Neural cell (in vitro differentiated cells): ENCODE measurements around the gene SHISA9.

Experiments
- EP300 ChIP-seq: fragments of 450-650 bp; conservative IDR thresholded peaks from 2 replicates; pipeline ENCODE4 v1.6.1; 2014; ENCODE audit warnings: antibody characterized with exemption, mild to moderate bottlenecking, moderate library complexity; ENCODE audit not compliant: poor library complexity, severe bottlenecking
- EZH2 ChIP-seq: fragments of 200-600, 300-800 bp; shearing (Covaris generic), sonication (generic); IDR thresholded peaks from 2 replicates; pipeline ENCODE4 v1.6.1; 2014; ENCODE audit warnings: antibody characterized with exemption, low read length, borderline replicate concordance, mild to moderate bottlenecking; ENCODE audit not compliant: insufficient read depth, poor library complexity, severe bottlenecking
- MXI1 ChIP-seq: fragments of 450-650 bp; conservative IDR thresholded peaks from 2 replicates; pipeline ENCODE4 v1.6.1; 2014; ENCODE audit warnings: antibody characterized with exemption, mild to moderate bottlenecking; ENCODE audit not compliant: poor library complexity, severe bottlenecking
- POLR2AphosphoS5 ChIP-seq: IDR thresholded peaks from 2 replicates; pipeline ENCODE4 v1.6.1; 2012
- RAD21 ChIP-seq: fragments of 450-650 bp; conservative IDR thresholded peaks from 2 replicates; pipeline ENCODE4 v1.6.1; 2014; ENCODE audit warnings: antibody characterized with exemption, mild to moderate bottlenecking, moderate library complexity
- SMC3 ChIP-seq: fragments of 450-650 bp; conservative IDR thresholded peaks from 2 replicates; pipeline ENCODE4 v1.6.1; 2014; ENCODE audit warnings: antibody characterized with exemption, mild to moderate bottlenecking, moderate library complexity; ENCODE audit not compliant: poor library complexity
- TAF1 ChIP-seq: IDR thresholded peaks from 2 replicates; pipeline ENCODE4 v1.6.1; 2012; ENCODE audit warnings: low read depth
- TF ChIP-seq, protein P1 (sequence below): fragments of 450-650 bp; IDR thresholded peaks from 2 replicates; pipeline ENCODE4 v1.5.1; 2014; ENCODE audit warnings: antibody characterized with exemption, mild to moderate bottlenecking, moderate library complexity; ENCODE audit not compliant: poor library complexity, severe bottlenecking
- TF ChIP-seq, protein P2 (sequence below): IDR thresholded peaks from 2 replicates; pipeline ENCODE4 v1.6.1; 2012; ENCODE audit warnings: borderline replicate concordance

DNA sequence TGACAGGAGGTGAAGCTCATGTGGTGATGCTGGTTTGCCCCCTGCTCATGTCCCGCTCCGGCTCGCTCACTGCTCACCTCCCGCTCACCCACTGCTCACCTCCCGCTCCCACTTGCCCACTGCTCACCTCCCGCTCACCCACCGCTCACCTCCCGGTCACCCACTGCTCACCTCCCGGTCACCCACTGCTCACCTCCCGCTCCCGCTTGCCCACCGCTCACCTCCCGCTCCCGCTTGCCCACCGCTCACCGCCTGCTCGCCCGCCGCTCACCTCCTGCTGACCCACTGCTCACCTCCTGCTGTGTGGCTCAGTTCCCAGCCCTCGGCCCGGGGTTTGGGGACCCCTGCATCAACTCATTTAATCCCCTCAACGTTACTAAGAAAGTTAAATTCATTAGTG lies 39.1 kb upstream of the SHISA9 start:
- TF ChIP-seq, protein P1, sequence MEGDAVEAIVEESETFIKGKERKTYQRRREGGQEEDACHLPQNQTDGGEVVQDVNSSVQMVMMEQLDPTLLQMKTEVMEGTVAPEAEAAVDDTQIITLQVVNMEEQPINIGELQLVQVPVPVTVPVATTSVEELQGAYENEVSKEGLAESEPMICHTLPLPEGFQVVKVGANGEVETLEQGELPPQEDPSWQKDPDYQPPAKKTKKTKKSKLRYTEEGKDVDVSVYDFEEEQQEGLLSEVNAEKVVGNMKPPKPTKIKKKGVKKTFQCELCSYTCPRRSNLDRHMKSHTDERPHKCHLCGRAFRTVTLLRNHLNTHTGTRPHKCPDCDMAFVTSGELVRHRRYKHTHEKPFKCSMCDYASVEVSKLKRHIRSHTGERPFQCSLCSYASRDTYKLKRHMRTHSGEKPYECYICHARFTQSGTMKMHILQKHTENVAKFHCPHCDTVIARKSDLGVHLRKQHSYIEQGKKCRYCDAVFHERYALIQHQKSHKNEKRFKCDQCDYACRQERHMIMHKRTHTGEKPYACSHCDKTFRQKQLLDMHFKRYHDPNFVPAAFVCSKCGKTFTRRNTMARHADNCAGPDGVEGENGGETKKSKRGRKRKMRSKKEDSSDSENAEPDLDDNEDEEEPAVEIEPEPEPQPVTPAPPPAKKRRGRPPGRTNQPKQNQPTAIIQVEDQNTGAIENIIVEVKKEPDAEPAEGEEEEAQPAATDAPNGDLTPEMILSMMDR: no peak
- TF ChIP-seq RAD21 (no peak), EZH2 (no peak), POLR2AphosphoS5 (no peak), TAF1 (no peak), EP300 (no peak), MXI1 (no peak), SMC3 (no peak)
- TF ChIP-seq, protein P2, sequence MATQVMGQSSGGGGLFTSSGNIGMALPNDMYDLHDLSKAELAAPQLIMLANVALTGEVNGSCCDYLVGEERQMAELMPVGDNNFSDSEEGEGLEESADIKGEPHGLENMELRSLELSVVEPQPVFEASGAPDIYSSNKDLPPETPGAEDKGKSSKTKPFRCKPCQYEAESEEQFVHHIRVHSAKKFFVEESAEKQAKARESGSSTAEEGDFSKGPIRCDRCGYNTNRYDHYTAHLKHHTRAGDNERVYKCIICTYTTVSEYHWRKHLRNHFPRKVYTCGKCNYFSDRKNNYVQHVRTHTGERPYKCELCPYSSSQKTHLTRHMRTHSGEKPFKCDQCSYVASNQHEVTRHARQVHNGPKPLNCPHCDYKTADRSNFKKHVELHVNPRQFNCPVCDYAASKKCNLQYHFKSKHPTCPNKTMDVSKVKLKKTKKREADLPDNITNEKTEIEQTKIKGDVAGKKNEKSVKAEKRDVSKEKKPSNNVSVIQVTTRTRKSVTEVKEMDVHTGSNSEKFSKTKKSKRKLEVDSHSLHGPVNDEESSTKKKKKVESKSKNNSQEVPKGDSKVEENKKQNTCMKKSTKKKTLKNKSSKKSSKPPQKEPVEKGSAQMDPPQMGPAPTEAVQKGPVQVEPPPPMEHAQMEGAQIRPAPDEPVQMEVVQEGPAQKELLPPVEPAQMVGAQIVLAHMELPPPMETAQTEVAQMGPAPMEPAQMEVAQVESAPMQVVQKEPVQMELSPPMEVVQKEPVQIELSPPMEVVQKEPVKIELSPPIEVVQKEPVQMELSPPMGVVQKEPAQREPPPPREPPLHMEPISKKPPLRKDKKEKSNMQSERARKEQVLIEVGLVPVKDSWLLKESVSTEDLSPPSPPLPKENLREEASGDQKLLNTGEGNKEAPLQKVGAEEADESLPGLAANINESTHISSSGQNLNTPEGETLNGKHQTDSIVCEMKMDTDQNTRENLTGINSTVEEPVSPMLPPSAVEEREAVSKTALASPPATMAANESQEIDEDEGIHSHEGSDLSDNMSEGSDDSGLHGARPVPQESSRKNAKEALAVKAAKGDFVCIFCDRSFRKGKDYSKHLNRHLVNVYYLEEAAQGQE: no peak
